Ishikawa (cell line): ENCODE results near the gene SLC6A19.

Experiments
- CEBPB ChIP-seq: IDR thresholded peaks from 2 replicates; pipeline ENCODE4 v1.6.1; 2012
- CREB1 ChIP-seq: IDR thresholded peaks from 2 replicates; pipeline ENCODE4 v1.6.1; 2012; ENCODE audit warnings: low read depth
- EP300 ChIP-seq: IDR thresholded peaks from 2 replicates; pipeline ENCODE4 v1.6.1; 2012; ENCODE audit warnings: borderline replicate concordance
- FOXM1 ChIP-seq: IDR thresholded peaks from 2 replicates; pipeline ENCODE4 v1.6.1; 2012; ENCODE audit warnings: low read depth, borderline replicate concordance
- RAD21 ChIP-seq: IDR thresholded peaks from 2 replicates; pipeline ENCODE4 v1.6.1; 2012; ENCODE audit warnings: low read depth
- TAF1 ChIP-seq: IDR thresholded peaks from 2 replicates; pipeline ENCODE4 v1.6.1; 2012; ENCODE audit warnings: low read depth, mild to moderate bottlenecking
- TEAD4 ChIP-seq: IDR thresholded peaks from 2 replicates; pipeline ENCODE4 v1.6.1; 2012
- YY1 ChIP-seq: IDR thresholded peaks from 2 replicates; pipeline ENCODE4 v1.6.1; 2012; ENCODE audit warnings: low read depth
- ZBTB7A ChIP-seq: IDR thresholded peaks from 2 replicates; pipeline ENCODE4 v1.6.1; 2012; ENCODE audit warnings: low read depth
- TF ChIP-seq, protein P1 (sequence below): IDR thresholded peaks from 2 replicates; pipeline ENCODE4 v1.6.1; 2012
- TF ChIP-seq, protein P2 (sequence below): IDR thresholded peaks from 2 replicates; pipeline ENCODE4 v1.6.1; 2012

DNA sequence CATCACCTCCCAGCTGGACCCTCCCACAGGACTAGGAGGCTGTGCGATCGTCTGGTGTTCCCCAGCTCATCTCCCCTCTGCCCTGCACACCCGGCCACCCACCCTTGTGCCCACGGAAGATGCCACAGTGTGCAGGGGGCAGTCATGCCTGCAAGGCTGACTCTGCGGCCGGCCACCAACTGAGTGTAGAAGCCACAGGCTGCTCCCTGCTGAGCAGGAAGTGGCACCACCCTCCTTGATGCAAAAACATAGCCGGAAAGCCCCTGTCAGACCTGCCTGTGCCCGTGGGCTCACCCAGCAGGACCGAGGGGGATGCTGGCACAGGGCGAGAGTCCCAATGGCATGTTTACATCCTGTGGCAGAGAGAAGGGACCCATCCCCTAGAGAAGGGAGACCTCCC is 49.2 kb upstream of the SLC6A19 start:
- no peak for TF ChIP-seq TEAD4
- TF ChIP-seq TAF1, result no peak
- TF ChIP-seq, protein P1, sequence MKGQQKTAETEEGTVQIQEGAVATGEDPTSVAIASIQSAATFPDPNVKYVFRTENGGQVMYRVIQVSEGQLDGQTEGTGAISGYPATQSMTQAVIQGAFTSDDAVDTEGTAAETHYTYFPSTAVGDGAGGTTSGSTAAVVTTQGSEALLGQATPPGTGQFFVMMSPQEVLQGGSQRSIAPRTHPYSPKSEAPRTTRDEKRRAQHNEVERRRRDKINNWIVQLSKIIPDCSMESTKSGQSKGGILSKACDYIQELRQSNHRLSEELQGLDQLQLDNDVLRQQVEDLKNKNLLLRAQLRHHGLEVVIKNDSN, result no peak
- no peak for TF ChIP-seq EP300
- TF ChIP-seq FOXM1, result no peak
- TF ChIP-seq CREB1, result no peak
- TF ChIP-seq CEBPB, result no peak
- TF ChIP-seq YY1, result no peak
- TF ChIP-seq, protein P2, sequence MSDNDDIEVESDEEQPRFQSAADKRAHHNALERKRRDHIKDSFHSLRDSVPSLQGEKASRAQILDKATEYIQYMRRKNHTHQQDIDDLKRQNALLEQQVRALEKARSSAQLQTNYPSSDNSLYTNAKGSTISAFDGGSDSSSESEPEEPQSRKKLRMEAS, result no peak
- no peak for TF ChIP-seq RAD21
- TF ChIP-seq ZBTB7A, result no peak
